GM18909 (cell line): Measurements from ENCODE around the gene GABRG3.

Experiments used
- ATAC-seq: cut with Tn5 transposase; IDR thresholded peaks from one replicate; pipeline ENCODE4 v1.9.1; 2021; ENCODE audit warnings: mild to moderate bottlenecking; ENCODE audit not compliant: unreplicated experiment, poor library complexity

The GABRG3 gene

GRCh38 chr15:27587810-27588209 is 616.8 kb downstream of the GABRG3 start:
- ATAC-seq, result no peak

- no peak for ATAC-seq
Measured at GRCh38 chr15:27589260-27589659, 618.3 kb downstream of the GABRG3 start.

GRCh38 chr15:27589782-27590181 is 618.8 kb downstream of the GABRG3 start:
- ATAC-seq, result no peak
